ENCODE data around the gene HIRIP3.
A peak's percentile ranks its signal among the peaks of the same experiment; 100 is the strongest.
"Not testable (repeated sequence)": the region's sequence is repeated elsewhere in the genome, so short reads cannot be mapped to it uniquely, and the experiment has no call there.

Gene HIRIP3

DNA sequence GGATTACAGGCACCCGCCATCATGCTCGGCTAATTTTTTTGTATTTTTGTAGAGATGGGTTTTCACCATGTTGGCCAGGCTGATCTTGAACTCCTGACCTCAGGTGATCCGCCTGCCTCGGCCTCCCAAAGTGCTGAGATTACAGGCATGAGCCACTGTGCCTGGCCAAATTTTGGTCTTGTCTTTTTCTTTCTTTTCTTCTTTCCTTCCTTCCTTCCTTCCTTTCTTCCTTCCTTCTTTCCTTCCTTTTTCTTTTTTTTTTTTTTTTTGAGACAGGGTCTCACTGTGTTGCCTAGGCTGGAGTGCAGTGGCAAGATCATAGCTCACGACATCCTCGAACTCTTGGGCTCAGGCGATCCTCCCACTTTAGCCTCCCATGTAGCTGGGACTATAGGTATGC, 20.0 kb upstream of the HIRIP3 start:
- not testable (repeated sequence) for DNase-seq

DNA sequence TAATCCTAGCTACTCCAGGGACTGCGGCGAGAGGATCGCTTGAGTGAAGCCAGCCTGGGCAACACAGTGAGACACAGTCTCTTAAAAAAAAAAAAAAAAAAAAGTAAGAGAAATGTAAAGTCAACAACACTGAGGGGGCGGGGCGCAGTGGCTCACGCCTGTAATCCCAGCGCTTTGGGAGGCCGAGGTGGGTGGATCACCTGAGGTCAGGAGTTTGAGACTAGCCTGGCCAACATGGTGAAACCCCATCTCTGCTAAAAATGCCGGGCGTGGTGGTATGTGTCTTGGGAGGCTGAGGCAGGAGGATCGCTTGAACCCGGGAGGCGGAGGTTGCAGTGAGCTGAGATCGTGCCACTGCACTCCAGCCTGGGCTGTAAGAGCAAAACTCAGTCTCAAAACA, 17.2 kb upstream of the HIRIP3 start:
- not testable (repeated sequence) for DNase-seq

DNA sequence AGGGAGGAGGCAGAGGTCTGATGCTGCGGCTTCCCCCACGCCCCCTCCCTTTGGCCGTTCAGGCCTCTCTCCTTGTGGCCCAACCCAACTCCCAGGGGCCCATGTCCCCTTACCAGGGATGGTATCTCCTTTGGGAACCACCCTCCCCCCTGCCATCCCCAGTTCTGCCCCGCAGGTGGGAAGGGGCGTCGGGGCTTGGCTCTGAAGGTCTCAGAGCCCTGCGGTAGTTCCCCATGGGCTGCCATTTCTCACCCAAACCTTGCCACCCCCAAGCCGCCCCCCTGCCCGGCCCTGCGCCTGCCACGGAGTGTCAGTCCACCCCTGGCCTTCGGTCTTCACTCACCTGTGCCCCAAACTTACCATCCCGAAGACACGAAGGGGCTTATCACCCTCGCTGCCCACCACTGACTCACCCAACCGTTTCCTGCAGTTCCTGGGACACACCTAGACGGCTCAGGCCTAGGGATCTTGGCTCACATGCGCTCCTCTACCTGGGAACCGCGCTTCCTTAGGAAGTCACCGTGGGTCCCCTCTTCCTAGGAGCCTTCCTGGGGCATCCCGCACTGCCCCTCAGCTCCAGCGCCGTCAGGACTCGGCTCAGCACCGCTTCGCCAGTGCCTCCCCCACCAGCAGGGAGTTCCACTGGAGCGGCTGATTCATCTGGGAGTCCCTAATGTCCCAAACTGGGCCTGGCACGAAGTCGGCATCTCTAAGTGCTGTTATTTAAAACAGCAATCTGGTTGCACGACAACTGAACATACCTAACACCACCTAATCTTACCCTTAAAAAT, 16.5 kb upstream of the HIRIP3 start:
- no peak for DNase-seq

DNA sequence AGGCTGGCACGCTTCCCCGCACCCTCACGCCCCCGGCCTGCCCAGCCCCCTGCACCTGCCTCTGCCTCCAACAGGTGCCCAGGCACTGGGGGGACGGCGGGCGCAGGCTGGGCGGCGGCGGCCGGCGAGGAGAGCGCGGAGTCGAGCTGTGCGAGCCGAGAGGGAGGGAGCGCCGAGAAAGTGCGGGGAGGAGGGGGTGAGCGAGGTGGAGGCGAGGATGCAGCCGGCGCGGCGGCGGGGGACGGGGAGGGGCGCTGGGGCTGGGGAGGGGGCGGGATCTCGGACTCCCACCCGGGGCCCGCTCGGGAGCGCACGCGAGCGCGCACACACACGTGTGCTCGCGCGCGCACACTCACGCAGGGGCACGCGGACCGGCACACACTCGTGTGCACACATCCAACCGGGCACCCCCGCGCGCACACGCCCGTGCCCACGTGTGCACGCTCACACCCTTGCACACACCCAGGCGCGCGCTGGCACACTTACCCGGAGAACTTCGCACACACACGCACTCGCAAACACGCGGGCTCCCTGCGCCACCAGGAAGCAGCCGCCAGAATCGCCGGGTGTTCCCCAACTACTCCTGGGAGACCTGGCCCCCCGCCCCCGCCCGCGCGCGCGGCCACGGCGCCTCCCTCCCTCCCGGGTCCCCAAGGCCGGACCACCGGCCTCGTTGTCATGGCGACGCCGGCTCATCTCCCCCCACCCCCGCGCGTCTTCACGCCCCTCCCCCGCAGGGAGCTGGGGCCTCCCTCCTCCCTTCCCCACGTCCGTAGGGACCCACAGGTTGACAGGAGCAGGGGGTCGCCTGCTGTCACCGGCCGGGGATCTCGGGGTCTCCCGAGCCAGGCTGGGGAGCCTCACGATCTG, 15.7 kb upstream of the HIRIP3 start, which contains the start of gene DOC2A:
Gene DOC2A (minus strand): TSS at position 184 of the 870 bp plus-strand sequence. CDS start 805 bp downstream, outside the sequence.
- no peak for DNase-seq

DNA sequence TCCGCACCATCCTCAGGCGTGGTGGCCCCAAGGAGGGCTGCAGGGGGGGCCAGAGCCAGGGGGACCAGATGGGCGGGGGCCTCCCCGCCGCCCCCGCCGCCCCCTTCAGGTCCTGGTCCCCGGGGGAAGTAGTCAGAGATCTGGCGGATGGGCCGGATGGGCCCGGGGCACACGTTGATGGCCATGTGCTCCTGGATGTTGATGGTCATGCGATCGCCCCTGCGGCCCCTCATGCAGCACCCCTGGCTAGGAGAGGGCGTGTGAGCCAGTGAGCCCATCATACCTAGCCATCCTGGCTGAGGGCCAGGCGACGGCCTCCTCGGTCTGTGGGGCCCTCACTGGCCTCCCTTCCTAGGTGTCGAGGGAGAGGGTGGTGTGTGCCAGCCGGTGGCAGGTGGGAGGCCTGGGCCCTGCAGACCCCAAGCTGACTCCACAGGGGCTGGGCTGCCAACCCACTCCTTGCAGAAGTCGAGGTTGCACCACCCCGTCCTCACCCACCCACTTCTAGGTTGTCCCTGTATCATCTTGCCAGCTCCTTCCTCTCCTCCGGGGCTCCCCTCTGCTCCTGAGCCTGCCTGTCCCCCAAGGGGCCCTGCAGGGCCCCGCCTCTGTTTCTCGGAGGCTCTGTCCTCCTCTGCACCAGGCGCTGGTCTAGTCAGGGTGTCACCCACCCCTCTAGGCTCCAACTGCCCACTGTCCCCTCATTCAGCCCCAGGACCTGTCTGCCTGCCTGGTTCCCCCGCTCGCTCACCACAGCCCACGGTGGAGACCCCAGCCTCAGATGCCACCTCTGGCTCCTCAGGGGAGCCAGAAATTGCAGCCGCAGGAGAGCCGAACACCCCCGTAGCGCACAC, 14.8 kb upstream of the HIRIP3 start:
- DNase-seq: no peak

DNA sequence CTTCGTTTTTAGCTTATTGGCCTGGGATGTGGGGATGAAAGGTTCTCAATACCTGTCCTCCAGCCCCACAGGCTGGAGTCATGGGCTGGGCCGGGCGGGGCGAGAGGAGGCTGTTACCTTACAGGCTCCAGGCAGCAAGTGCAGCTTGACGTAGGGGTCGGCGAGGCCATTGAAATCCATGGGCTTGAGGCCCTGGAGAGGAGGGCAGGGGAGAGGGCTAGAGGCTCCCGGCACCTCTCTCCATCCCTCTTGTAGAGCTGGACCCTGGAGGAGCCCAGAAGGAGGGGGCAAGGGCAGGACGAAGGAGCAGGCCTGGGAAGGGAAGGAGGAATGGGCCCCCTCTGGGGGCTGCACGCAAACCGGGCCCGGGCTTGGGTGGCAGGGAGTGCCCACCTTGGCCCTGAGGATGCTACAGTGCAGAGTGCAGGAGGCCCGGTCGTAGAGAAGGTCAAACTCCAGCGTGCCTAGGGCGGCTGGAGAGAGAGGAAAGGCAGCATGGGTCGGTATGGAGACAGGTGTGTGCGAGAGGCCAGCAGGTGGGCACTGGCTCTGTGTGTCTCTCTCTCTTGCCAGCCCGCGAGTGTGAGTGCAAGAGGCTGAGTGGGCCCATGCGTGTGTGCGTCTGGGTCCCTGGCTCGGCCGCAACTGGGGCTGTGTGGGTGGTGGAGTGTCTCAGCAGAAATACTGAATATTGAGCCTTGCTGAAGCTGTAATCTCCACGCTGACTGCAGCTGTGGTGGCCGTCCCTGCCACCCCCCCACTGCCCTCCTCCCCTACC, 13.9 kb upstream of the HIRIP3 start:
- no peak for DNase-seq

DNA sequence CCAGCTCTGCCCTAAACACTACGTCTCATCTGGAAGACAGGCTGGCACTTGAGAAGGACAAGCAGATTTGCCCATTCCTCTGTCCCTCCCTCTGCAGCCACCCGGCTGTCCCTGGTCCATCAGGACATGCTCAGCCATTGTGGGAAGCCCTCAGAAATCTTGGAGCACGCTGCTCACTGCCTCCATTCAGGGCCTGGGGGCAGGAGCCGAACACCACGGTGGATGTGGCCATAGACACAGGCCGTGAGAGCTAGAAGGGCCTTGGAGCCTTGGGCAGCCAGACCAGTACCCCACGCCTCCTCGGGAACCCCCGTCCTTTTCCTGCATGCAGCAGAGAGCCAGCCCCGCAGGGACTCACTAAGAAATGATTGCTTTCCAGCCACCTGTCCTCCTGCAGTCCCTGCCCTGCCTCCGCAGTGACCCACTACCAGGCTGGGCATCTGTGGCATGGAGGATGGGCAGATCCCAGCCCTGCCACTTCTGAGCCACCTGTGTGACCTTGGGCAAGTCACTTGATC, 12.0 kb upstream of the HIRIP3 start:
- no peak for DNase-seq

DNA sequence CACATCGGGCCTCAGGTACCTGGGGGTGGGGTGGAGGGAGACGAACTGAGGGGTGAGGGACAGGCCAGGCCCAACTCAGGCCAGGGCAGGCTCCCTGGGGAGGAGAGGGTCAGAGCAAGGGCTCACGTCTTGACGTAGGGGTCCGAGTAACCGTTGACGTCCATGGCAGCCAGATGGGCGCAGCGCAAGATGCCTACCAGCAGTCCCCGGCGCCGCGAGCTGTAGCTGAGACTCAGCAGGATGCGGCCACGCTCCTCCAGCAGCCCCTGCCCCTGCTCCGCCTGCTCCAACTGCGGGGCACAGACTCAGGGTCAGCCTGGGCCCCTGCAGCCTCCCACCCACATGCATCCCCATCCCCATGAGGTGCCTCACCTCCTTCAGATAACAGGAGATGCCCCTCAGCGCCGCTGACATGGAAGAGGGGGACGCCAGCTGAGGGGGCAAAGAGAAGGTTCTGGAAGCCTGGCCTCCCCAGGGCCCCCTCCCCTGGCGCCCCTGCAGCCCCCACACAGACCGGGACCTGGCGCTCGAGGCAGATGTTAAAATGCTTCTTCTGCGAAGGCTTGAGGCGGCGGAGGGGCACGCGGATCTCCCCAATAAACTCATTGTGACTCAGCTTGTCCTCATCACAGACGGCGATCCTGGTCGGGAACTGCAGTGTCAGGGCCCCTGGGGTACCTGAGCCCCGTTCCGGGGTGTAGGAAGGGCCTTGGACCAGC, 11.4 kb upstream of the HIRIP3 start:
- no peak for DNase-seq

DNA sequence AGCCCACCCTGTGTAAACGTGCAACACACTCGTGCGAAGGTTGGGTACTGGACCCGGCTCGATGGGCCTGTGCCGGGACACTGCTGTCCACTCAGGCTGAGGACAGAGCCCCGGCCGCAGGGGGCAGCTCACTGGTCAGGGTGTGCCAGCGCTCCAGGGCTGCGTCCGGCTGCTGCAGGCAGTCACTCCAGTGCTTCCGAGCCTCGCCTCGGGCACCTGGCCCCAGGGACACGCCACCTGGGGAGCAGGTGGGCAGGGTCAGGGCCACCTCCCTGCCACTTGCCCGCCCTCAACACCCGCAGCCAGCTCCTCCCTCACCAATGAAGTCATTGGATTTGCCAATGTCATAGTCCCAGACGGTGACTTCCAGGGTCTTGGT, 10.7 kb upstream of the HIRIP3 start:
- DNase-seq: no peak

DNA sequence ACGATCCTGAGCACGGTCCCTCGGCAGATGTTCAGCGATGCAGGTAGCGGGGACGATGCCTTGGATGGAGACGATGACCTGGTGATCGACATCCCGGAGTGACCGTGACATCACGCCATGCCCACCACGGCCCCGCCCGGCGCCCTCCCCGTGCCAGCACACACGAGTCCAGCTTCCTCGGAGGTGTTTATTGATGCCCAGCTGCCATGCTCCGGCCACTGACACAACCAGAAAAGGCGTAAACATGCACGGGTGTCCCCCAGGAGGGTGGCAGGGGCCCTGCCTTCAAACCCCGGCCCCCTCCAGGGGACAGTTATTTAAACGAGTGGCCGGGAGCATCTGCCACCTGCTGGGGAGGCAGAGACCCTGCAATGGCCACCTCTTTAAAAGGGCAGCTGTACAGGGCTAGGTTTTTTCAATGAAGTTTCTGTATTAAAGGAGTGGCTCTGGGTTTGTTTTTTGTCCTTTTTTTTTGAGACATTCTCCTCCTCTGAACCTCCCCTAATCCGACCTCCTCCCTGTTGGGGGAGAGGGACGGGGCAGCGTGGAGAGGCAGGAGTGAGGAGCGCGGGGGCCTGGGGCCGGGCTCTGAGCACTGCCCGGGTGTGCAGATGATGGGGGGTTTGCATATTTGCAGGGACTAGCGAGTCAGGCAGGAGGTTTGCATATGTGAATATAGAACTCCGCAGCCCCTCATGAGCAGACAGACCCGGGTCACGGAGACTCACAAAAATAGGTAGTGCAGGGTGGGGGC, 10.1 kb upstream of the HIRIP3 start:
- no peak for DNase-seq

DNA sequence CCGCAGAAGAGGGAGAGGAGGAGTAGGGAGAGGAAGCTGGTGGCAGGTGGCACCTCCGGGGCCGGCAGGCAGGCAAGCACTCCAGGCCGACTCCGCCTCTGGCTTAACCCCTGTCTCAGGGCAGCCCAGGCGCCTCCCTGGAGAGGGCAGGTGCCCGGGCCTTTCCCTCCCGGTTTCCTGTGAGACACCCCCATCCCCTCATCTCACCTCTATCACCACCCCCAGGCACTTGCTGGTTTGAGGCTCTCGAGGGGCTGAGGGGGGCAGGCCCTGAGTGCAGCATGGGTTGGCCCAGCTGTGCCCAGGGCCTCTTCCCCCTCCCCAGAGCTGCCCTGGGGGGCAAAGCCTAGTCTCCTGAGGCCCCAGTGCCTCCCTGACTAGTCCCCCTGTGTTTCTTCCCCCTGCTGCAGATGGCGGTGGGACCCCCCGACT, 9.4 kb upstream of the HIRIP3 start:
- peak in 1 of 2 experiments; percentile 59 for DNase-seq

DNA sequence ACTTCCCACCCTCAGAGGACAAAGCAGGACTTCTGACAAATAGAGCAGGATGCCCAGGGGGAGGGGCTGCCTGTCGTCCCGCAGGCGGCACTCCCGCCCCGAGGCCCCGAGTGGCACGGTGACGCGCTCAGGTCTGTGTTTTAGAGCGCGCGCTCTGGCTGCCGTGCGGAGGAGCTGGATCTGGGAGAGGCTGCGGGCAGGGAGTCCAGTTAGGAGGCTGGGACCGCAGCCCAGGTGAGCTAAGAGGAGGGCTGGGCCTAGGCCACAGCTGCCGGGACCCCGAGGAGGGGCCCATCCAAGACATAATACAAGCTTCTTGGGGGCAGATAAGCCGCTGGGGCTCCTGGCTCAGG, 9.0 kb upstream of the HIRIP3 start:
- peak in 1 of 2 experiments; percentile 59 for DNase-seq

DNA sequence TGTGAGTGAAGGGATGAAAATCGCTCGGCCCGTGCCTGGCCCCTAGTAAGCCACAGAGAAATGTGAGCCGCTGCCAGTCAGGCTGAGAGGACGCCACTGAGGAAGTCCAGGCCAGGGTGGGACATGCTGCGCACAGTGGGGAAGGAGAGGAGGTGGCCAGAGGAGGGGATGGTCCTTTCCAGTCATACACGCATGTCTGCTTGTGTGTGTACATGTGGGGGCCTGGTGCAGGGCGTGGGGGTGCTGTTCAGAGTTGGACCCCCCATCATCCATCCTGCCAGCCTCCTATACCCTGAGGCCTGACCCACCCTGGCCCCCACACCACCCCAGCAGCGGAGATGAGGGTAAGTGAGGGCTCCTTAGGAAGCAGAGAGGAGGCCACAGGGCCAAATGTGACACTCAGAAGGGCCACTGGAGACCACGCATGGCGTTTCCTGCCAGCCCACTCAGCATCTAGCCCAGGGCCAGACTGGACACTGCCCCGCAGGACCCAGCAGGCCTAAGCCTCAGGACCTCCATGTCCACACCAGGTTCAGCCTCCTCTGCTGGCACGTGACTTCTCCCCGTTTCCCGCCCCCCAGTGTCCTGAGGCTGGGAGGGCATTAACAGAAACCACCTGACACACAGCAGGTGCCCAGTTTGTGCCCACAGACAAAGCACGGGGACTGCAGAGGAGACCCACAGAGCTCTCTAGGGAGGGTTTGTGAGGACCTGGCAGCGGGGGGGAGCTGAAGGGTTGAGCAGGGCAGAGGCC, 8.4 kb upstream of the HIRIP3 start:
- no peak for DNase-seq

DNA sequence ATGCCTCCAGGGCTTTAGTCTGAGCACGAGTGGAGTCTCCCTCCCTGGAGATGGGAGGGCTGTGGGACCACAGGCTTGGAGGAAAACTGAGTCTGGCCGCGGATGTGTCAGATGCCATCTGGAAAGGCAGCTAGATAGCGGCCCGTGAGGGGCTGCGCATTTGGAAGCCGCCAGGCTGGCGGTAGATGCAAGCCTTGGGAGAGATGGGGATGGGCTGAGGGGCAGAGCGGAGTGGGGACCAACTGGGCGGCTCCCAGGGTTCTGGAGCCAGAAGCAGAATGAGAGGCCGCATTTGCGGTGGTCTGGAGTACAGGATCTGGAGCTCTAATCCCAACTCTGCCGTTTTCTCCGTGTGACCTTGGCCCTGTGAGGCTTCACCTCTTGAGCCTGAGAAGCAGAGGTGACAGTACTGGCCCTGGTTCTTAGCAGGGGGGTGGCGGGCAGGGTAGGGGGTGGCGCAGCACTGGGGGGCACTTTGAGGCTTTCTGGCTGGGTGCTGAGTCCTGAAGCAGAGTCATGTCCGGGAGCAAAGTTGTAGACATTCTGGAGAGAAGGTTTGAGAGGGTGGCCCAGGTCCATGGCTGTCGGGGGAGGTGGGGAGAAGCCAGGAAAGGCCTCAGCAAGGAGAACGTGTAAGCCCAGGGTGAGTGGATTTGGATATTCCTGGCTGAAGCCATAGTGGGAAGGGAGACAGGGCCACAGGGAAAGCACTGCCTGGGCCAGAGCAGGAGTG, 7.4 kb upstream of the HIRIP3 start:
- no peak for DNase-seq

DNA sequence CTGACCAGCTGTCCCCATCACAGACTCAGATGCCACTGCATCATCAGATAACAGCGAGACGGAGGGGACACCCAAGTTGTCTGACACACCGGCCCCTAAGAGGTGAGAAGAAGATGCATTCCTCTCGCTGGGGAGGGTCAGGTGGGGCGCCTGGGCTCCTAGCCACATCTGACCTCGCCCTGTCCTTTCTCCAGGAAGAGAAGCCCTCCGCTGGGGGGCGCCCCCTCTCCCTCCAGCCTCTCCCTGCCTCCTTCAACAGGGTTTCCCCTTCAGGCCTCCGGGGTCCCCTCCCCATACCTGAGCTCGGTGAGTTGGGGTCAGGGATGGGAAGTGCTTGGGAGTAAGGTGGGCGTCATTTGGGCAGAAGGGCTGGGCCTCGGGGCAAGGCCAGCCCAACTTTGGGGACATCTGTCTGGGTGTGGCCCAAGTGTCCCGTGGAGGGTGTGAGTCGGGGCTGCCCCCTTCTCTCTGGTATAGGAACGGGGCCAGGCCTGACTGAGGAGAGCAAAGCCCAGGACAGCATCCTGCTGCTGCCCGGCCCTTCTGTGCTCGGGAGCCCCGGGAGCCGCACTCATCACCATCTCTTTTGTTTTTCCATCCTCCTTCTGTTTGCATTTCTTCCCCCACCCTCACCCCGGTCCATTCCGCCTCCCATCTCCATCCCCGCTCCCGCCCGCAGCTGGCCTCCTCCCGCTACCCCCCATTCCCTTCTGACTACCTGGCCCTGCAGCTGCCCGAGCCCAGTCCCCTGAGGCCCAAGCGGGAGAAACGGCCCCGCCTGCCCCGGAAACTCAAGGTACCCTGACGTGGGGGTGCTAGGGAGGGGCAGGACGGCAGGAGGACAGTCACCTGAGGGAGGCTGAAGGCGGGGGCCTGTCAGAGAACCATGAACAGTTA, 5.6 kb upstream of the HIRIP3 start:
- no peak for DNase-seq

DNA sequence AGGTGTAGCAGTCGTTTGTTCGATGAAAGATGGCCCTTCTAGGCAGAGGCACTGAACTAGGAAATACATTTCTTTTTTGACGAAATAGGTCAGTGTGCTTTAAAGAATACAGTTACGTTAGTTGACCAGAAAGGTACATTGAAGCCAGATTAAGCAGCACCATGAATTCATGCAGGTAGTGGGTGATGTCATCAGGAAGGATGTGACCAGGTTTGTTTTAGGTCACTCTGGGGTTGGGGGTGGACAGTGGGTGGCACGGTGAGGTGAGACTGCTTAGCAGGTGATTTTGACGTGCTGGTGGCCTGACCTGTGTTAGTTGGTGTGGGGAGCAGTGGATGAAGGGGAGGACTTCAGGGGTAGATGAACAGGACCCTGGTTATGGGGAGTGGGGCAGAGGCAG, 4.2 kb upstream of the HIRIP3 start:
- DNase-seq: no peak

DNA sequence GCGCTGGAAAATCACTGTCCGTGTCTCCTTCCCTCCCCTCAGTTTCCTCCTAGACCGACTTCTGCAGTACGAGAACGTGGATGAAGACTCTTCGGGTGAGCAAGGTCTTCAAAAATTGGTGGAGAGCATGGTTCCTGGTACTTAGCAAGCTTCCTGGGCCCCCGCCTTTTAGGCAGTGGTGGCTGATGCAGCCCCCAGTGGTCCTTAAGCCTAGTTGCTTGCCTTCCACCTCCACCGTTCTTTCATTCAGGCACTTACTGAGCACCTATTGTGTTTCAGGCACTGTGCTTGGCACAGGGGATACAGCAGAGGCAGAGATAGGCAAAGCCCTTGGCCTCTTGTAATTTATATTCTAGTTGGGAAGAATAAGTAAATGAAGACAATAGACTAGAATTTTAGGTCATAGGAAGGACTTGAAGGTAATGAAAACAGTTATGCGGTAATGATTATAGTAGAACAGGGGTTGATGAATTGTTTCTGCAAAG, 1.4 kb upstream of the HIRIP3 start:
- DNase-seq: no peak

Data from NCI-H187 (cell line).